Caco-2 (cell line): ENCODE results near the gene OGG1. TPM values are rescaled to one million over a fixed set of nuclear protein-coding genes. Genes with fewer than 3 reads are reported as not detected.

Experiments used
- BruUV-seq: library from RNA; stranded (reverse); fragments of 400-500 nt; replicated peaks from 2 replicates; lab custom pipeline; 2021; lab: Mats Ljungman, UMichigan
- CTCF ChIA-PET: fragments of 300-600 bp; sonication (Branson Sonifier 250); formaldehyde crosslinking; loops from one replicate; lab custom pipeline; 2022; ENCODE audit warnings: antibody characterized with exemption; lab: Charles Lee
- POLR2A ChIA-PET: fragments of 300-600 bp; sonication (Branson Sonifier 250); formaldehyde crosslinking; loops from one replicate; lab custom pipeline; 2022; ENCODE audit warnings: antibody characterized with exemption; lab: Charles Lee
- DNase-seq, 2 experiments: peaks; one replicate each; pipeline versions ENCODE4 v3.0.0 to v3.0.0-alpha.2; 2020 to 2022
- H3K27me3 ChIP-seq: replicated peaks from 2 replicates; pipeline ENCODE4 v1.6.0; 2011; ENCODE audit warnings: low read length; ENCODE audit not compliant: control insufficient read depth, insufficient read depth
- H3K36me3 ChIP-seq: 2 replicates; pipeline ENCODE4 v1.5.1; 2011; ENCODE audit warnings: low read length; ENCODE audit not compliant: control insufficient read depth, insufficient read depth
- H3K4me1 ChIP-seq: fragments of 250-450 bp; sonication (Bioruptor Pico); 2 replicates; pipeline ENCODE4 v1.5.1; 2020; ENCODE audit warnings: mild to moderate bottlenecking
- H3K4me3 ChIP-seq: 2 replicates; pipeline ENCODE4 v1.5.1; 2011; ENCODE audit warnings: low read depth, mild to moderate bottlenecking, control low read depth, low read length
- H3K9me3 ChIP-seq: fragments of 250-450 bp; sonication (Bioruptor Pico); 2 replicates; pipeline ENCODE4 v1.5.1; 2020; ENCODE audit warnings: mild to moderate bottlenecking, moderate library complexity
- H3K27ac Mint-ChIP-seq: one replicate; pipeline ENCODE4 v1.8.0; 2022; ENCODE audit warnings: mixed read lengths; ENCODE audit not compliant: unreplicated experiment
- H3K27me3 Mint-ChIP-seq: one replicate; pipeline ENCODE4 v1.8.0; 2022; ENCODE audit warnings: mixed read lengths; ENCODE audit not compliant: insufficient read depth, unreplicated experiment
- H3K36me3 Mint-ChIP-seq: one replicate; pipeline ENCODE4 v1.8.0; 2022; ENCODE audit warnings: mild to moderate bottlenecking, mixed read lengths; ENCODE audit not compliant: insufficient read depth, unreplicated experiment
- H3K4me1 Mint-ChIP-seq: one replicate; pipeline ENCODE4 v1.8.0; 2022; ENCODE audit warnings: low read depth, mixed read lengths; ENCODE audit not compliant: unreplicated experiment
- H3K4me3 Mint-ChIP-seq: one replicate; pipeline ENCODE4 v1.8.0; 2022; ENCODE audit warnings: mild to moderate bottlenecking, moderate library complexity, mixed read lengths; ENCODE audit not compliant: unreplicated experiment
- H3K9me3 Mint-ChIP-seq: one replicate; pipeline ENCODE4 v1.8.0; 2022; ENCODE audit warnings: mixed read lengths; ENCODE audit not compliant: unreplicated experiment
- CTCF ChIP-seq, 2 experiments: fragments of 200-600 bp in 1 of 2; IDR thresholded peaks; 1 replicate in 1 of 2; 2 replicates in 1 of 2; pipeline versions ENCODE4 v1.5.1 to v1.8.0; 2011 to 2022; ENCODE audit warnings: antibody characterized with exemption in 1 of 2, control low read depth in 1 of 2, inconsistent platforms in 1 of 2, low read depth in 1 of 2, low read length in 1 of 2, mild to moderate bottlenecking in 1 of 2, moderate library complexity in 1 of 2; ENCODE audit not compliant: insufficient read depth in 1 of 2, severe bottlenecking in 1 of 2, unreplicated experiment in 1 of 2
- intact Hi-C: fragments of 100-400 bp; cut with micrococcal nuclease; formaldehyde crosslinking; loops from one replicate; pipeline ENCODE4 v1.10.0; 2022; ENCODE audit not compliant: unreplicated experiment
- total RNA-seq: library from RNA; stranded (reverse); gene quantifications from 2 replicates; pipeline ENCODE4 v1.2.3, GENCODE V29; 2022

The OGG1 gene
- total RNA-seq, 1 experiment from 2014 or later, result 25.3 TPM

- no peak overlapping the region for H3K27ac Mint-ChIP-seq
- ChIA-PET POLR2A (no interaction called here), CTCF (no interaction called here)
- H3K36me3 ChIP-seq, result peaks cover 10% of the 10 kb centered on the region
- no peaks in the 10 kb centered on the region for H3K4me1 ChIP-seq
- no peaks in the 10 kb centered on the region for H3K27me3 ChIP-seq
- H3K4me3 Mint-ChIP-seq, result no peak overlapping the region
- no peaks in the 10 kb centered on the region for H3K4me1 Mint-ChIP-seq
- peaks cover 46% of the 10 kb centered on the region for H3K36me3 Mint-ChIP-seq
- H3K9me3 Mint-ChIP-seq, result no peaks in the 10 kb centered on the region
- H3K4me3 ChIP-seq, result no peak overlapping the region
- no peak for DNase-seq
- no peaks in the 10 kb centered on the region for H3K9me3 ChIP-seq
- no peaks in the 10 kb centered on the region for H3K27me3 Mint-ChIP-seq
- no TSS peak for BruUV-seq
- TF ChIP-seq CTCF (IDR thresholded peaks at IDR 0.05; ENCODE audit: insufficient read depth in 1 of 2, low read depth in 1 of 2, low read length in 1 of 2, severe bottlenecking in 1 of 2, unreplicated experiment in 1 of 2), result no peak
- intact Hi-C loops, result loop anchor here (10.0 kb wide), 1 partner anchor 384 kb away; no protein-coding TSS in a partner anchor
These were observed 10.6 kb upstream of the OGG1 start for GRCh38 chr3:9739181-9739580.

- Histone ChIP-seq H3K27me3 (no peaks in the 10 kb centered on the region), H3K4me1 (no peaks in the 10 kb centered on the region), H3K9me3 (no peaks in the 10 kb centered on the region), H3K4me3 (no peak overlapping the region), H3K36me3 (peaks cover 11% of the 10 kb centered on the region)
- no peak for DNase-seq
- Mint-ChIP-seq H3K36me3 (peaks cover 35% of the 10 kb centered on the region), H3K27me3 (no peaks in the 10 kb centered on the region), H3K9me3 (no peaks in the 10 kb centered on the region), H3K4me1 (no peaks in the 10 kb centered on the region), H3K4me3 (no peak overlapping the region), H3K27ac (no peak overlapping the region)
- ChIA-PET CTCF (no interaction called here), POLR2A (no interaction called here)
- intact Hi-C loops, result no loop called here
- TF ChIP-seq CTCF (IDR thresholded peaks at IDR 0.05; ENCODE audit: insufficient read depth in 1 of 2, low read depth in 1 of 2, low read length in 1 of 2, severe bottlenecking in 1 of 2, unreplicated experiment in 1 of 2), result no peak
- BruUV-seq, result no TSS peak
These were observed 7.2 kb upstream of the OGG1 start for GRCh38 chr3:9742560-9742959.

- Mint-ChIP-seq H3K36me3 (peaks cover 35% of the 10 kb centered on the region), H3K27ac (no peak overlapping the region), H3K4me3 (no peak overlapping the region), H3K9me3 (no peaks in the 10 kb centered on the region), H3K27me3 (no peaks in the 10 kb centered on the region), H3K4me1 (no peaks in the 10 kb centered on the region)
- no peak for DNase-seq
- H3K27me3 ChIP-seq, result no peaks in the 10 kb centered on the region
- no TSS peak for BruUV-seq
- H3K9me3 ChIP-seq, result no peaks in the 10 kb centered on the region
- no peak for TF ChIP-seq CTCF (IDR thresholded peaks at IDR 0.05; ENCODE audit: insufficient read depth in 1 of 2, low read depth in 1 of 2, low read length in 1 of 2, severe bottlenecking in 1 of 2, unreplicated experiment in 1 of 2)
- ChIA-PET POLR2A (no interaction called here), CTCF (no interaction called here)
- no peak overlapping the region for H3K4me3 ChIP-seq
- intact Hi-C loops, result no loop called here
- 0 out of 2 replicates have a peak, but pooled peaks cover 3% of the 10 kb centered on the region for H3K4me1 ChIP-seq
- peaks cover 11% of the 10 kb centered on the region for H3K36me3 ChIP-seq
These were observed 6.2 kb upstream of the OGG1 start for GRCh38 chr3:9743548-9743947.
